ENCODE results near the gene HMX2. TPM values are rescaled to one million over a fixed set of nuclear protein-coding genes. Genes with fewer than 3 reads are reported as not detected.

The HMX2 gene, protein sequence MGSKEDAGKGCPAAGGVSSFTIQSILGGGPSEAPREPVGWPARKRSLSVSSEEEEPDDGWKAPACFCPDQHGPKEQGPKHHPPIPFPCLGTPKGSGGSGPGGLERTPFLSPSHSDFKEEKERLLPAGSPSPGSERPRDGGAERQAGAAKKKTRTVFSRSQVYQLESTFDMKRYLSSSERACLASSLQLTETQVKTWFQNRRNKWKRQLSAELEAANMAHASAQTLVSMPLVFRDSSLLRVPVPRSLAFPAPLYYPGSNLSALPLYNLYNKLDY
- not detected for total RNA-seq

DNA sequence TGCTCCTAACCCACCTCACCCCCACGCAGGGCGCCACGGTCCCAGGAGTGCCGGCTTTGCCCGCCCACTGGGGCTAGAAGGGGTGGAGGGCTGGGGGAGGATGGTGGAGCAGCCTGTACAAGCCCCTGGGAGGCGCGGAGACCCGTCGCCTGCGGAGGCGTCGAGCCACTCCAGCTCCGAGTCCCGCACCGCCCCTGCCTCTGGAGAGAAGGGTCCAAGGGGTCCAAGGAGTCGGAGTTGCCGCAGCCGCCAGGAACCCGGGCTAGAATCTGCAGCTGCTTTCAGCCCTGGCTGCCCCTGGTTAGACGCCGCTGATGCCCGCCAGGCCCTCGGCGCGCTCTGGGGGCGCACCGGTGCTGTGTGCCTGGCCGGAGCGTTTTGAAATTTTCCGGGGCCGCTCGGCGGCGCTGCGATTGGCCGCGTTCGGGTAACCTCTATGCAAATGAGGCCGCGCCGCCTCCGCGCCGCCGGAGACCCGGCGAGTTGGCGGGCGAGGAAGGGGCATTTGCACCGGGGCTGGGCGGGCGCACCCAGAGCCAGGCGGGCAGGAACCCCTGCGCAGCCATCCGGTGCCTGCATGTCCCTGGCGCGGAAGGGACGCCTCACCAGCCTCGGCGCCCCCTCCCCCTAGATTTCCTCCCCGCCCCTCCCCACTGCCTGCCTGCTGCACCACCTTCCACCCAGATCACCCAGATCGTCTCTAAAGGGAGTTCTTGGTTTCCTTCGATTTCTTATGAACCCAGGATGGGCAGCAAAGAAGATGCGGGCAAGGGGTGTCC lies at the start of gene HMX2:
HMX2 (plus strand) TSS at position 502 of the 779 bp plus-strand sequence; CDS start at position 745, 243 bp downstream.
- DNase-seq (peak; percentile 63), ATAC-seq (ENCODE audit: low read depth) (peak; percentile 20)
- POLR2A ChIA-PET = interaction anchor here (1.9 kb wide), 1 partner anchor 13 kb away, joined by 5 read pairs; no protein-coding TSS in a partner anchor
- Mint-ChIP-seq H3K36me3 (peaks cover 2% of the 10 kb centered on the region), H3K4me3 (peak within 1 kb of the TSS; percentile 53), H3K4me1 (peaks cover 45% of the 10 kb centered on the region), H3K27ac (peak within 1 kb of the TSS; percentile 63), H3K27me3 (peaks cover 62% of the 10 kb centered on the region), H3K9me3 (no peaks in the 10 kb centered on the region)

DNA sequence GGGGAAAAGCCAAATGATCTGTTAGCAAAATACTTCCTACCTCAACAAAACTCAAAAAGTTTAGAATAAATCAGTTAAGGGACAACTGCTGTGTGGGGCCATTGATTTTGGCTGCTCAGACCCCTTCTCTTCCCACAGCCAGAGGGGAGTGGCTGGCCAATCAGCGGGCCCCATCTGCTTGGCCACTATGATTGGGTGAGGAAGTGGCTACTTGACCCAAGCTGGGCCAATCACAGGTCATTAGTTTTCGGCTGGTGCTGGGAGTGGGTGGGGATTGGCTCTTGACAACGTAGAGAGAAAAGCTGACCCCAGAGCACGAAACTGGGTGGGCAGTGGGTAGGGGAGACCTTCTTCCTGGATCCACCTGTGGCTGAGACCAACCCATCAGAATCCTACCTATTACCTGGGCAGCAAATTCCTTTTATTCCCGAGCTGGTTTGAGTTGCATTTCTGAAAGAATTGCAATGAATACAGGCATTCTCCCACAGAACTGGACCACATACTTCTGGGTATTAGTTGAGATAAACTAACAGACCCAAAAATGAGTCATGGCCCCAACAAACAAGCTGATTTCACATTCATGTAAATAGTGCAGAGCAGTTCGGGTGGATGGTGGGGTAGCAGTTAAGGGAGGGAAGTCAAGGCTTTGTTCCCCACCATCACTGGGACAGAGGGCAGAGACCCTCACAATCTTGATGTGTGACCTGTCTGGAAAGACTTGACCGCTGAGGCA lies 47.7 kb upstream of the HMX2 start:
- Mint-ChIP-seq H3K9me3 (no peaks in the 10 kb centered on the region), H3K4me1 (no peaks in the 10 kb centered on the region), H3K27me3 (peaks cover 7% of the 10 kb centered on the region), H3K36me3 (no peaks in the 10 kb centered on the region), H3K4me3 (no peak overlapping the region), H3K27ac (no peak overlapping the region)
- POLR2A ChIA-PET = no interaction called here
- ATAC-seq (ENCODE audit: low read depth) = no peak
- no peak for DNase-seq

GRCh38 chr10:123101872-123102271 lies 46.1 kb upstream of the HMX2 start:
- no peak for DNase-seq
- ATAC-seq (ENCODE audit: low read depth) = no peak
- Mint-ChIP-seq H3K4me3 (no peak overlapping the region), H3K36me3 (no peaks in the 10 kb centered on the region), H3K9me3 (no peaks in the 10 kb centered on the region), H3K4me1 (no peaks in the 10 kb centered on the region), H3K27ac (no peak overlapping the region), H3K27me3 (peaks cover 7% of the 10 kb centered on the region)
- POLR2A ChIA-PET = no interaction called here

DNA sequence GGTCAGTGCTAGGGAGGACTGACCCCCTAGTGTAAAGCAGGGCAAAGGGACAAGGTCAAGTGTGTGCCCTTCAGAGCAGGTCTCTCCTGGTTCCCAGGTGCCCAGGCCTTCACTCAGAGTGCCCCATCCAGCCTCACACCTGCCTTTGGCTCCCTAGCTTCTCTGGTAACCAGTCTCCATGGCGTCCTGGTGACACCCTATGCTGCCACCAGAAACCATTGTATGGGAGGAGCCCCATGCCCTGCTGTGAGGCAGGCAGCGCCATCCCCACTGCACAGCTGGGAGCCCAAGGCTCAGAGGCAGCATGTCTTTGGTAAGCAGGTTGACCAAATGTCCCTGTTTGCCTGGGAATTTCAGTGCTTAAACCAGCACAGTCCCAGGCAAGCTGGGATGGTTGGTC lies 45.3 kb upstream of the HMX2 start:
- H3K36me3 Mint-ChIP-seq = no peaks in the 10 kb centered on the region
- ATAC-seq (ENCODE audit: low read depth) = no peak
- no peak overlapping the region for H3K27ac Mint-ChIP-seq
- H3K27me3 Mint-ChIP-seq = peaks cover 5% of the 10 kb centered on the region
- H3K4me3 Mint-ChIP-seq = no peak overlapping the region
- H3K4me1 Mint-ChIP-seq = no peaks in the 10 kb centered on the region
- no peak for DNase-seq
- POLR2A ChIA-PET = no interaction called here
- no peaks in the 10 kb centered on the region for H3K9me3 Mint-ChIP-seq

- Mint-ChIP-seq H3K27me3 (peaks cover 10% of the 10 kb centered on the region), H3K9me3 (no peaks in the 10 kb centered on the region), H3K27ac (no peak overlapping the region), H3K36me3 (no peaks in the 10 kb centered on the region), H3K4me3 (no peak overlapping the region), H3K4me1 (no peaks in the 10 kb centered on the region)
- ATAC-seq (ENCODE audit: low read depth) (no peak), DNase-seq (no peak)
- POLR2A ChIA-PET = no interaction called here
These were observed 44.0 kb upstream of the HMX2 start for GRCh38 chr10:123103944-123104343.

GRCh38 chr10:123109466-123109865 lies 38.5 kb upstream of the HMX2 start:
- DNase-seq = no peak
- no peak overlapping the region for H3K27ac Mint-ChIP-seq

GRCh38 chr10:123117644-123118417 lies 30.1 kb upstream of the HMX2 start:
- Mint-ChIP-seq H3K27me3 (peaks cover 32% of the 10 kb centered on the region), H3K36me3 (no peaks in the 10 kb centered on the region), H3K27ac (no peak overlapping the region), H3K9me3 (no peaks in the 10 kb centered on the region), H3K4me1 (no peaks in the 10 kb centered on the region), H3K4me3 (no peak overlapping the region)
- DNase-seq (no peak), ATAC-seq (ENCODE audit: low read depth) (no peak)
- POLR2A ChIA-PET = no interaction called here

More at GRCh38 chr10:123109466-123109865, 38.5 kb upstream of the HMX2 start:
- no peak for ATAC-seq (ENCODE audit: low read depth)
- H3K27me3 Mint-ChIP-seq = peaks cover 13% of the 10 kb centered on the region
- POLR2A ChIA-PET = no interaction called here
- H3K9me3 Mint-ChIP-seq = no peaks in the 10 kb centered on the region
- no peaks in the 10 kb centered on the region for H3K36me3 Mint-ChIP-seq
- no peaks in the 10 kb centered on the region for H3K4me1 Mint-ChIP-seq
- H3K4me3 Mint-ChIP-seq = no peak overlapping the region

GRCh38 chr10:123119081-123119480 lies 28.9 kb upstream of the HMX2 start:
- POLR2A ChIA-PET = no interaction called here
- Mint-ChIP-seq H3K9me3 (no peaks in the 10 kb centered on the region), H3K36me3 (no peaks in the 10 kb centered on the region), H3K4me1 (no peaks in the 10 kb centered on the region), H3K27me3 (peaks cover 32% of the 10 kb centered on the region), H3K4me3 (no peak overlapping the region), H3K27ac (no peak overlapping the region)
- ATAC-seq (ENCODE audit: low read depth) (no peak), DNase-seq (no peak)

DNA sequence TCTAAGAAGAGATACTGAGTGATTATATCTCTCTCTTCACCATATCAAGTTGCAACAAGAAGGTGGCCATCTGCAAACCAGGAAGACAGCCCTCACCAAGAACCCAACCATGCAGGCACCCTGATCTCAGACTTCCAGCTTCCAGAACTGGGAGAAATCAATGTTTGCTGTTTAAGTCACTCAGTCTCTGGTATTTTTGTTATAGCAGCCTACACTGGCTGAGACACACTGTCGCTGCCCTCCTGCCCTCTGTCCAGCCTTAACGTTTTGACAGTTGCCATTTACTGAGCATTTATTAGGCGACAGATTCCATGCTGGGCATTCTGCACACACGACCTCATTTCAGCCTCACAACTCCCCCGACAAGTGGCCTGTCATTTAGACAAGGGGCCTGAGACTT lies 21.7 kb upstream of the HMX2 start:
- ATAC-seq (ENCODE audit: low read depth) = no peak
- Mint-ChIP-seq H3K27me3 (peaks cover 35% of the 10 kb centered on the region), H3K36me3 (no peaks in the 10 kb centered on the region), H3K4me3 (no peak overlapping the region), H3K9me3 (no peaks in the 10 kb centered on the region), H3K27ac (no peak overlapping the region), H3K4me1 (no peaks in the 10 kb centered on the region)
- POLR2A ChIA-PET = no interaction called here
- DNase-seq = no peak

DNA sequence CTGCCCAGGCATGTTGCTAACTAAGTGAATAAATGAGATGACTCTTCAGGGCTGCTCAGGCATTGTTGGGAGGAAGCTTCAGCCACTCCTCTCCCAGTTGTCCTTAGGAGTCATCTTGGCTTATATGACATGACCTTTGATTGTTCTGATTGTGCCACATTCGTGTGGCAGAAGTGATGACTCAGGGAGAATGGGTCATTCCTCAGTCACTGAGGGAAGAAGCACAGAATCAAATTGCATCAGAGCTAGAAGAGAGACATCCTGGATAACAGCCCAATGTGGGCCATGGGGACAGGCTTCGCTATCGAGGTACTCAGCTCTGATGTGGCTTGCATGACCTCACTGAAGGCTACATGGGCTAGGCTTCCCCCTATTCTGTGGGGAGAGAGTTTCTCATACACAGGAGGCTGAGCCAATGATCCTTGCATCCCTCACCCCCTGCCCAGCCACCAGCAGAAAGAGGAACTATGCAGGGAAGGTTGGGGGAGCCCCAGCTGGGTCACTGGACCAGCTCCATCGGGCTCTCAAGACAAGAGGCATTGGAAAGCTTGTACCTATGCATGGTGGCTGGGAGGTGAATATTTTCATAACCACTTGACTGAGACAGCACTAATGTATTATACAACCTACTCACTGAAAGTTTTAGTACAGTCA lies 18.2 kb upstream of the HMX2 start:
- POLR2A ChIA-PET = no interaction called here
- Mint-ChIP-seq H3K27me3 (peaks cover 69% of the 10 kb centered on the region), H3K4me3 (no peak overlapping the region), H3K27ac (no peak overlapping the region), H3K36me3 (no peaks in the 10 kb centered on the region), H3K9me3 (no peaks in the 10 kb centered on the region), H3K4me1 (peaks cover 14% of the 10 kb centered on the region)
- ATAC-seq (ENCODE audit: low read depth) = no peak
- DNase-seq = no peak

DNA sequence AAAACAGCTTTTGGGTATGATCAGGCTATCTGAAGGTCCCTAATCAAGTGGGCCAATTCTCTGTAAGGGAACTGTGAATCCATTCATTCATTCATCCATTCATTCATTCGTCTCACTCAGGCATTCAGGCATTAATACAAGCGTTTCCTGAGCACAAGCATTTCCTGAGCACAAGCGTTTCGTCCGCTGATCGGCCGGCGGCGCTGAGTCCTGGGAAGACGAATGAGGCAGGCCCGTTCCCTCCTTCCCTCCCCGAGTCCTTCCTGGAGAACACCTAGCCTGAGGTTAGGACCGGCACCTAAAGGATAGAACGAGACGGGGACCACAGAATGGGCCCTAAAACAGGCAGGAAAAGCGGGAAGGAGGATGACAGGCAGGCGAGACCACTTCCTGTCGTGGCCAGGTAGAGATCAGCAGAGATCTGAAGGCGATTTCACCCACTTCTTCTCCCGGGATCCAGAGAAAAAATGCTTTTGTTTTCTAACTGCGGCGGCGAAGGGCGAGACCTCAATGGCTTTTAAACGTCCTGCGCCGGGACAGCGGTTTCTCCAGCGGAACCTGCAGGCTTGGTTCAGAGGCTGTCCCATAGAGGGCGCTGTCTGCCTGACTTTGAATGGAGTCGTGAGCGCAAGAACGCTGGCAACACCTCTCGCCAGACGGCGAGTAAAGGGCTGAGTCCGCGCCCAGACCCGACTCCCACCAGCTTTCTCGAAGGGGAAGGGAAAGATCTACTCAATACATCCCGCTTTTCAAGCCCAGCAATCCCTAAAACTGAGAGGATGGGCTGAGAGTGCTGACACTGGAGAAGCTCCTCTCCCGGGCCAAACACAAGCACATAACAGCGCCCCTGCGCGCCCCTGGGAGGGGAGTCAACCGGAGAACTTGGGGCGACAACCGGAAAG lies 15.1 kb upstream of the HMX2 start:
- DNase-seq = peak; percentile 82
- Mint-ChIP-seq H3K9me3 (no peaks in the 10 kb centered on the region), H3K4me3 (peak overlapping the region; percentile 80), H3K27ac (peak overlapping the region; percentile 24), H3K4me1 (peaks cover 17% of the 10 kb centered on the region), H3K27me3 (peaks cover 61% of the 10 kb centered on the region), H3K36me3 (no peaks in the 10 kb centered on the region)
- ATAC-seq (ENCODE audit: low read depth) = peak; percentile 49
- POLR2A ChIA-PET = no interaction called here

Measured in activated naive CD8-positive, alpha-beta T cell treated with anti-CD3 and anti-CD28 coated beads, Interleukin-2, amount 10 ng/mL, durations not matched to agents 7 days and 5 days (primary cell).